Fibroblast of the conjunctiva (primary cell): ENCODE measurements around the gene TRAF1.

Source experiments
- DNase-seq: peaks from one replicate; pipeline ENCODE4 v3.0.0-alpha.2; 2010; ENCODE audit warnings: low read depth

Gene TRAF1

GRCh38 chr9:120905315-120906164 is 21.1 kb downstream of the TRAF1 start:
- DNase-seq: no peak

- no peak for DNase-seq
Measured at GRCh38 chr9:120904978-120905301, 21.7 kb downstream of the TRAF1 start.

- DNase-seq: no peak
Measured at GRCh38 chr9:120904061-120904977, 22.3 kb downstream of the TRAF1 start.

GRCh38 chr9:120902569-120903535 is 23.7 kb downstream of the TRAF1 start:
- DNase-seq: no peak

GRCh38 chr9:120901755-120902568 is 24.6 kb downstream of the TRAF1 start:
- no peak for DNase-seq

- DNase-seq: no peak
Measured at GRCh38 chr9:120900824-120901223, 25.8 kb downstream of the TRAF1 start.

GRCh38 chr9:120899490-120900068 is 27.0 kb downstream of the TRAF1 start:
- DNase-seq: no peak

- DNase-seq: no peak
Measured at GRCh38 chr9:120898396-120898795, 28.2 kb downstream of the TRAF1 start.

- DNase-seq: no peak
Measured at GRCh38 chr9:120895951-120896350, 30.6 kb downstream of the TRAF1 start.

- DNase-seq: no peak
Measured at GRCh38 chr9:120894321-120895148, 32.1 kb downstream of the TRAF1 start.

GRCh38 chr9:120893611-120894307 is 32.8 kb downstream of the TRAF1 start:
- DNase-seq: no peak

GRCh38 chr9:120892748-120893610 is 33.6 kb downstream of the TRAF1 start:
- no peak for DNase-seq

- no peak for DNase-seq
Measured at GRCh38 chr9:120891884-120892747, 34.5 kb downstream of the TRAF1 start.

- no peak for DNase-seq
Measured at GRCh38 chr9:120891245-120891883, 35.2 kb downstream of the TRAF1 start.

GRCh38 chr9:120890320-120891244 is 36.0 kb downstream of the TRAF1 start:
- no peak for DNase-seq
